HL-60 (cell line): ENCODE data around the gene ZNF771.
A peak's percentile ranks its signal among the peaks of the same experiment; 100 is the strongest.

ENCODE experiments used
- POLR2AphosphoS5 ChIP-seq: IDR thresholded peaks from 2 replicates; pipeline ENCODE4 v1.6.1; 2012; ENCODE audit warnings: low read depth
- TF ChIP-seq, protein P1 (sequence below): IDR thresholded peaks from one replicate; pipeline ENCODE4 v1.5.1; 2011; ENCODE audit warnings: low read length, control low read depth, inconsistent platforms; ENCODE audit not compliant: insufficient read depth
- TF ChIP-seq, protein P2 (sequence below): IDR thresholded peaks from 2 replicates; pipeline ENCODE4 v1.6.1; 2012; ENCODE audit warnings: low read depth; ENCODE audit not compliant: insufficient replicate concordance

DNA sequence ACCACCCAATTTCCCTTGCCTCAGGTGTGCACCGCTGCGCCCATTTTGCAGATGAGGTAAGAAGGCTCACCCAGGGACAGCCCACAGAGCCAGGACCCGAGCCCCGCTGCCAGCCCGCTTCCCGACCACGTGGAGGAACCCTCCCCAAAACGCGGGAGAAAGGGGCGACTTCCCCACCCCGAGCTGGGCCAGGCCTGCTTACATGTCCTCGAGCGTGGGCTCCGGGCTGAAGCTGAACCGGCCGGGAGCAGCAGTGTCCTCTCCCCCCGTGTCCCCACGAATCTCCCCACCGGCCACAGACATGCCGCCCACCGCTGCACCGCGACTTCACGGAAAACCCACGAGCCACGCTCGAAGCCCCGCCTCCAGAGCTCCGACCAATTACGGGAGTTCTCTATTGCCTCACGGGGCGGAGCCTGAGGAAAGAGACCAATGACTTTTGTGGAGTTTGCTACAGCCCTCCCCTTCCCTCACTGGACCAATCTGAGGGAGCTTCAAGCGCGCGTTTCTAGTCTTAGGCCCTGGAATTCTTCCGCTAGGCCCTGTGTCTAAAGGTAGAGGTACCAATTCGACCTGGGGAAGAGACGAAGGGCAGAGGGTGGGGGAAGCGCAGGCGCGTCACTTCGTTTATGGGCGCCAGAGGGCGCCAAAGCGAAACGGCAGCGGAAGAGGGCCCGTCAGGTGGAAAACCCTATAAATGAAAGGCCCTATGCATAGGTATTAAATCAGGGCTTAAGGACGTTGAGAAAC, 22.4 kb downstream of the ZNF771 start, which contains the start of gene DCTPP1:
- TF ChIP-seq, protein P1, sequence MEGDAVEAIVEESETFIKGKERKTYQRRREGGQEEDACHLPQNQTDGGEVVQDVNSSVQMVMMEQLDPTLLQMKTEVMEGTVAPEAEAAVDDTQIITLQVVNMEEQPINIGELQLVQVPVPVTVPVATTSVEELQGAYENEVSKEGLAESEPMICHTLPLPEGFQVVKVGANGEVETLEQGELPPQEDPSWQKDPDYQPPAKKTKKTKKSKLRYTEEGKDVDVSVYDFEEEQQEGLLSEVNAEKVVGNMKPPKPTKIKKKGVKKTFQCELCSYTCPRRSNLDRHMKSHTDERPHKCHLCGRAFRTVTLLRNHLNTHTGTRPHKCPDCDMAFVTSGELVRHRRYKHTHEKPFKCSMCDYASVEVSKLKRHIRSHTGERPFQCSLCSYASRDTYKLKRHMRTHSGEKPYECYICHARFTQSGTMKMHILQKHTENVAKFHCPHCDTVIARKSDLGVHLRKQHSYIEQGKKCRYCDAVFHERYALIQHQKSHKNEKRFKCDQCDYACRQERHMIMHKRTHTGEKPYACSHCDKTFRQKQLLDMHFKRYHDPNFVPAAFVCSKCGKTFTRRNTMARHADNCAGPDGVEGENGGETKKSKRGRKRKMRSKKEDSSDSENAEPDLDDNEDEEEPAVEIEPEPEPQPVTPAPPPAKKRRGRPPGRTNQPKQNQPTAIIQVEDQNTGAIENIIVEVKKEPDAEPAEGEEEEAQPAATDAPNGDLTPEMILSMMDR: peak; percentile 52
- TF ChIP-seq, protein P2, sequence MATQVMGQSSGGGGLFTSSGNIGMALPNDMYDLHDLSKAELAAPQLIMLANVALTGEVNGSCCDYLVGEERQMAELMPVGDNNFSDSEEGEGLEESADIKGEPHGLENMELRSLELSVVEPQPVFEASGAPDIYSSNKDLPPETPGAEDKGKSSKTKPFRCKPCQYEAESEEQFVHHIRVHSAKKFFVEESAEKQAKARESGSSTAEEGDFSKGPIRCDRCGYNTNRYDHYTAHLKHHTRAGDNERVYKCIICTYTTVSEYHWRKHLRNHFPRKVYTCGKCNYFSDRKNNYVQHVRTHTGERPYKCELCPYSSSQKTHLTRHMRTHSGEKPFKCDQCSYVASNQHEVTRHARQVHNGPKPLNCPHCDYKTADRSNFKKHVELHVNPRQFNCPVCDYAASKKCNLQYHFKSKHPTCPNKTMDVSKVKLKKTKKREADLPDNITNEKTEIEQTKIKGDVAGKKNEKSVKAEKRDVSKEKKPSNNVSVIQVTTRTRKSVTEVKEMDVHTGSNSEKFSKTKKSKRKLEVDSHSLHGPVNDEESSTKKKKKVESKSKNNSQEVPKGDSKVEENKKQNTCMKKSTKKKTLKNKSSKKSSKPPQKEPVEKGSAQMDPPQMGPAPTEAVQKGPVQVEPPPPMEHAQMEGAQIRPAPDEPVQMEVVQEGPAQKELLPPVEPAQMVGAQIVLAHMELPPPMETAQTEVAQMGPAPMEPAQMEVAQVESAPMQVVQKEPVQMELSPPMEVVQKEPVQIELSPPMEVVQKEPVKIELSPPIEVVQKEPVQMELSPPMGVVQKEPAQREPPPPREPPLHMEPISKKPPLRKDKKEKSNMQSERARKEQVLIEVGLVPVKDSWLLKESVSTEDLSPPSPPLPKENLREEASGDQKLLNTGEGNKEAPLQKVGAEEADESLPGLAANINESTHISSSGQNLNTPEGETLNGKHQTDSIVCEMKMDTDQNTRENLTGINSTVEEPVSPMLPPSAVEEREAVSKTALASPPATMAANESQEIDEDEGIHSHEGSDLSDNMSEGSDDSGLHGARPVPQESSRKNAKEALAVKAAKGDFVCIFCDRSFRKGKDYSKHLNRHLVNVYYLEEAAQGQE: peak; percentile 23
- TF ChIP-seq POLR2AphosphoS5: peak; percentile 60
